ENCODE results near the gene KCNMB4.

DNA sequence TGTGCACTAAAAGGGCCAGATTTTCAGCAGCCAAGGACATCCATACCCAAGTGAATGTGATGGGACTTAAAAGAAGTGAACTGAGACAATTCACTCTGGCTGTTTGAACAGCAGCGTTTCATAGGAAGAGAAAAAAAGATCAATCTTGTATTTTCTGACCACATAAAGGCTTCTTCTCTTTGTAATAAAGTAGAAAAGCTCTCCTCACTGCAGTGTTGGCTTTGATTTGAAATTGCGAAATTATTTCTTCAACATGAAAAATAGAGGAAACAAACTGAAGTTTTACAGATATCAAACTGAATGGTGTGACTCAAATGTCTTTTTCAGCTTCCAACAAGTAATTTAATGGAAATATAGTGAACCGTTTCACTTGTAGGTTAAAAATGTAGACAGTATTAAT, 11.3 kb upstream of the KCNMB4 start:
- TF ChIP-seq, protein P1, sequence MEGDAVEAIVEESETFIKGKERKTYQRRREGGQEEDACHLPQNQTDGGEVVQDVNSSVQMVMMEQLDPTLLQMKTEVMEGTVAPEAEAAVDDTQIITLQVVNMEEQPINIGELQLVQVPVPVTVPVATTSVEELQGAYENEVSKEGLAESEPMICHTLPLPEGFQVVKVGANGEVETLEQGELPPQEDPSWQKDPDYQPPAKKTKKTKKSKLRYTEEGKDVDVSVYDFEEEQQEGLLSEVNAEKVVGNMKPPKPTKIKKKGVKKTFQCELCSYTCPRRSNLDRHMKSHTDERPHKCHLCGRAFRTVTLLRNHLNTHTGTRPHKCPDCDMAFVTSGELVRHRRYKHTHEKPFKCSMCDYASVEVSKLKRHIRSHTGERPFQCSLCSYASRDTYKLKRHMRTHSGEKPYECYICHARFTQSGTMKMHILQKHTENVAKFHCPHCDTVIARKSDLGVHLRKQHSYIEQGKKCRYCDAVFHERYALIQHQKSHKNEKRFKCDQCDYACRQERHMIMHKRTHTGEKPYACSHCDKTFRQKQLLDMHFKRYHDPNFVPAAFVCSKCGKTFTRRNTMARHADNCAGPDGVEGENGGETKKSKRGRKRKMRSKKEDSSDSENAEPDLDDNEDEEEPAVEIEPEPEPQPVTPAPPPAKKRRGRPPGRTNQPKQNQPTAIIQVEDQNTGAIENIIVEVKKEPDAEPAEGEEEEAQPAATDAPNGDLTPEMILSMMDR (IDR thresholded peaks at IDR 0.05), result no peak
- TF ChIP-seq POLR2A (IDR thresholded peaks at IDR 0.05), result no peak

Measured in right lobe of liver (tissue), 4 donors.